K562 (cell line): ENCODE measurements around the gene XPC. TPM values are rescaled to one million over a fixed set of nuclear protein-coding genes. Genes with fewer than 3 reads are reported as not detected.

Source experiments
- AFF1 ChIP-seq, 2 experiments: fragments of 450-650 bp; IDR thresholded peaks; 2 replicates each; pipeline ENCODE4 v1.6.1; 2018; ENCODE audit warnings: mild to moderate bottlenecking in 2 of 2, low read depth in 1 of 2; ENCODE audit not compliant: partially characterized antibody in 2 of 2
- ARID1B ChIP-seq: fragments of 450-650 bp; IDR thresholded peaks from 2 replicates; pipeline ENCODE4 v1.6.1; 2016; ENCODE audit warnings: antibody characterized with exemption, mild to moderate bottlenecking, inconsistent platforms
- BACH1 ChIP-seq: fragments of 200-800 bp; sonication (Bioruptor generic); IDR thresholded peaks from 2 replicates; pipeline ENCODE4 v1.6.1; 2016; ENCODE audit warnings: missing genetic modification characterization, missing compliant biosample characterization
- CC2D1A ChIP-seq: fragments of 450-650 bp; IDR thresholded peaks from 2 replicates; pipeline ENCODE4 v1.6.1; 2017; ENCODE audit warnings: mild to moderate bottlenecking
- CEBPG ChIP-seq, 3 experiments: fragments of 200-800 bp in 1 of 3; sonication (Bioruptor generic) in 1 of 3; sonication (generic) in 1 of 3; formaldehyde crosslinking in 1 of 3; IDR thresholded peaks in 2 of 3; conservative IDR thresholded peaks in 1 of 3; 2 replicates each; pipeline versions ENCODE4 v1.6.1 to v1.8.0; 2016 to 2022; ENCODE audit warnings: missing compliant biosample characterization in 2 of 3, missing genetic modification characterization in 2 of 3, mild to moderate bottlenecking in 1 of 3, missing genetic modification reagents in 1 of 3
- CTCF ChIP-seq, 3 experiments: IDR thresholded peaks in 2 of 3; conservative IDR thresholded peaks in 1 of 3; 2 replicates each; pipeline ENCODE4 v1.5.1; 2011 to 2012; ENCODE audit warnings: low read length in 3 of 3, mild to moderate bottlenecking in 3 of 3, control low read depth in 2 of 3, improper control_type of control experiment in 1 of 3, inconsistent platforms in 1 of 3, low read depth in 1 of 3, mixed read lengths in 1 of 3, moderate library complexity in 1 of 3; ENCODE audit not compliant: insufficient read depth in 2 of 3
- CXXC5 ChIP-seq: fragments of 250-450 bp; sonication (Bioruptor Pico); IDR thresholded peaks from 2 replicates; pipeline ENCODE4 v1.8.0; 2022; ENCODE audit warnings: inconsistent platforms, mild to moderate bottlenecking, moderate library complexity
- LCOR ChIP-seq: sonication (generic); formaldehyde crosslinking; IDR thresholded peaks from 2 replicates; pipeline ENCODE4 v1.8.0; 2022; ENCODE audit warnings: mild to moderate bottlenecking, missing genetic modification reagents
- MTA1 ChIP-seq: fragments of 450-650 bp; IDR thresholded peaks from 2 replicates; pipeline ENCODE4 v1.6.1; 2017; ENCODE audit warnings: borderline replicate concordance
- NRF1 ChIP-seq, 2 experiments: fragments of 450-650 bp; IDR thresholded peaks in 1 of 2; conservative IDR thresholded peaks in 1 of 2; 2 replicates each; pipeline ENCODE4 v1.6.1; 2014; ENCODE audit warnings: mild to moderate bottlenecking in 2 of 2
- SIN3A ChIP-seq, 2 experiments: fragments of 150-350 bp in 1 of 2; IDR thresholded peaks; 2 replicates each; pipeline ENCODE4 v1.6.1; 2011 to 2016; ENCODE audit warnings: borderline replicate concordance in 2 of 2, low read depth in 2 of 2, low read length in 2 of 2, mild to moderate bottlenecking in 2 of 2, moderate library complexity in 2 of 2; ENCODE audit not compliant: control insufficient read depth in 1 of 2
- SIN3B ChIP-seq: fragments of 450-650 bp; IDR thresholded peaks from 2 replicates; pipeline ENCODE4 v1.6.1; 2017; ENCODE audit warnings: low read depth, mild to moderate bottlenecking, moderate library complexity
- TCF3 ChIP-seq: sonication (generic); formaldehyde crosslinking; IDR thresholded peaks from 2 replicates; pipeline ENCODE4 v1.4.0; 2020; ENCODE audit warnings: mild to moderate bottlenecking, missing genetic modification reagents
- TEAD4 ChIP-seq, 2 experiments: sonication (generic) in 1 of 2; formaldehyde crosslinking in 1 of 2; IDR thresholded peaks; 2 replicates each; pipeline versions ENCODE4 v1.6.1 to v1.8.0; 2012 to 2022; ENCODE audit warnings: borderline replicate concordance in 1 of 2, inconsistent platforms in 1 of 2, low read length in 1 of 2, mild to moderate bottlenecking in 1 of 2, missing genetic modification reagents in 1 of 2
- WHSC1 ChIP-seq: IDR thresholded peaks from one replicate; pipeline ENCODE4 v1.6.1; 2012; ENCODE audit warnings: low read length, control low read depth, inconsistent platforms
- ZNF766 ChIP-seq: fragments of 200-800 bp; sonication (Bioruptor generic); conservative IDR thresholded peaks from 2 replicates; pipeline ENCODE4 v1.6.1; 2016; ENCODE audit warnings: missing genetic modification characterization, missing compliant biosample characterization
- polyA plus RNA-seq, 8 experiments: library from polyadenylated mRNA; depleted of rRNA in 4 of 8; stranded (reverse) in 5 of 8; unstranded in 3 of 8; fragments of >200 nt; fragmentation: Nextera tagmentation in 2 of 8; fragmentation: Illumina TruSeq in 1 of 8; extraction: Ambion mirVana in 2 of 8; extraction: Trizol in 1 of 8; gene quantifications; 2 replicates each; pipeline versions ENCODE4 v1.2.1 to v1.2.3, GENCODE V29; 2011 to 2014; ENCODE audit warnings: inconsistent platforms in 1 of 8, missing spikeins in 1 of 8
- total RNA-seq, 7 experiments: library from RNA; depleted of rRNA in 6 of 7; stranded (reverse); fragments of >200 nt in 6 of 7; fragmentation: Illumina TruSeq in 2 of 7; extraction: Trizol in 2 of 7; gene quantifications; 2 replicates each; pipeline versions ENCODE4 v1.2.1 to v1.2.3, GENCODE V29; 2011 to 2021; ENCODE audit warnings: low replicate concordance in 1 of 7
- TF ChIP-seq, protein P1 (sequence below): fragments of 250-450 bp; sonication (Bioruptor Pico); IDR thresholded peaks from 2 replicates; pipeline ENCODE4 v1.9.0; 2021; ENCODE audit warnings: mild to moderate bottlenecking
- TF ChIP-seq, protein P2 (sequence below): IDR thresholded peaks from 2 replicates; pipeline ENCODE4 v1.6.1; 2016; ENCODE audit warnings: missing genetic modification characterization, missing compliant biosample characterization

XPC gene
- total and polyA plus RNA-seq, 9 of the 15 experiments (the other 6 are each of a cell fraction or from before 2014, with no cell fraction given): 3.8 to 54.7 (median 41.3) TPM

GRCh38 chr3:14222900-14223594, 44.6 kb upstream of the XPC start (continued):
- TF ChIP-seq CEBPG (CRISPR knock-in tag; IDR thresholded peaks at IDR 0.05) (no peak), CEBPG (tag; conservative IDR thresholded peaks at IDR 0.05 in 1 of 2, IDR thresholded peaks at IDR 0.05 in 1 of 2) (no peak; a peak in 1 of 4 replicates), CC2D1A (0 out of 2 replicates have a peak, but pooled peaks have one; percentile 16), ARID1B (peak; percentile 57), NRF1 (conservative IDR thresholded peaks at IDR 0.05 in 1 of 2, IDR thresholded peaks at IDR 0.05 in 1 of 2) (no peak), CXXC5 (CRISPR knock-in tag) (peak; percentile 39), AFF1 (IDR thresholded peaks at IDR 0.05; ENCODE audit: low read depth in 1 of 2, partially characterized antibody in 2 of 2) (peak in 1 of 2 experiments; percentile 14), ZNF766 (CRISPR knock-in tag) (peak; percentile 67; the same call in 1 of the 2 replicates), MTA1 (no peak), CTCF (IDR thresholded peaks at IDR 0.05 in 2 of 3, conservative IDR thresholded peaks at IDR 0.05 in 1 of 3; ENCODE audit: insufficient read depth in 2 of 3, low read depth in 1 of 3, low read length in 3 of 3) (peak in 2 of 3 experiments; percentile 15 to 17; a peak in 1 of 6 replicates), WHSC1 (no peak), TEAD4 (IDR thresholded peaks at IDR 0.05; ENCODE audit: low read length) (peak; percentile 72; the same call in 1 of the 2 replicates), TEAD4 (CRISPR knock-in tag; IDR thresholded peaks at IDR 0.05; ENCODE audit: borderline replicate concordance) (no peak), BACH1 (tag) (0 out of 2 replicates have a peak, but pooled peaks have one; percentile 40), TCF3 (CRISPR knock-in tag) (peak; percentile 58), SIN3A (IDR thresholded peaks at IDR 0.05; ENCODE audit: borderline replicate concordance in 2 of 2, control insufficient read depth in 1 of 2, low read depth in 2 of 2, low read length in 2 of 2) (no peak), SIN3B (no peak), LCOR (CRISPR knock-in tag) (0 out of 2 replicates have a peak, but pooled peaks have one; percentile 22)
- TF ChIP-seq, protein P1, sequence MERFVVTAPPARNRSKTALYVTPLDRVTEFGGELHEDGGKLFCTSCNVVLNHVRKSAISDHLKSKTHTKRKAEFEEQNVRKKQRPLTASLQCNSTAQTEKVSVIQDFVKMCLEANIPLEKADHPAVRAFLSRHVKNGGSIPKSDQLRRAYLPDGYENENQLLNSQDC (CRISPR knock-in tag): no peak
- TF ChIP-seq, protein P2, sequence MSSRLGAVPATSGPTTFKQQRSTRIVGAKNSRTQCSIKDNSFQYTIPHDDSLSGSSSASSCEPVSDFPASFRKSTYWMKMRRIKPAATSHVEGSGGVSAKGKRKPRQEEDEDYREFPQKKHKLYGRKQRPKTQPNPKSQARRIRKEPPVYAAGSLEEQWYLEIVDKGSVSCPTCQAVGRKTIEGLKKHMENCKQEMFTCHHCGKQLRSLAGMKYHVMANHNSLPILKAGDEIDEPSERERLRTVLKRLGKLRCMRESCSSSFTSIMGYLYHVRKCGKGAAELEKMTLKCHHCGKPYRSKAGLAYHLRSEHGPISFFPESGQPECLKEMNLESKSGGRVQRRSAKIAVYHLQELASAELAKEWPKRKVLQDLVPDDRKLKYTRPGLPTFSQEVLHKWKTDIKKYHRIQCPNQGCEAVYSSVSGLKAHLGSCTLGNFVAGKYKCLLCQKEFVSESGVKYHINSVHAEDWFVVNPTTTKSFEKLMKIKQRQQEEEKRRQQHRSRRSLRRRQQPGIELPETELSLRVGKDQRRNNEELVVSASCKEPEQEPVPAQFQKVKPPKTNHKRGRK (tag): no peak
